Measurements from ENCODE around the gene GREB1. TPM values are rescaled to one million over a fixed set of nuclear protein-coding genes. Genes with fewer than 3 reads are reported as not detected.

GREB1 gene
- total RNA-seq, 1 experiment from 2014 or later: 6.2 TPM

- H3K36me3 ChIP-seq (ENCODE audit: control insufficient read depth in 1 of 2, insufficient read depth in 2 of 2, low read length in 2 of 2): no peaks in the 10 kb centered on the region
- no TSS peak for BruUV-seq (replicated peaks)
- no peak overlapping the region for H3K4me2 ChIP-seq (ENCODE audit: low read length)
- TF ChIP-seq ELF1 (IDR thresholded peaks at IDR 0.05; ENCODE audit: borderline replicate concordance, low read depth): no peak
- no peak for TF ChIP-seq JUND (IDR thresholded peaks at IDR 0.05)
- TF ChIP-seq CBX3 (IDR thresholded peaks at IDR 0.05; ENCODE audit: low read depth): no peak
- no peak for TF ChIP-seq TCF7L2 (IDR thresholded peaks at IDR 0.05; ENCODE audit: borderline replicate concordance, extremely low read depth, insufficient read depth, insufficient read length)
- TF ChIP-seq ZNF274 (IDR thresholded peaks at IDR 0.05; ENCODE audit: low read depth, low read length): no peak
- no peak for TF ChIP-seq EZH2phosphoT487 (IDR thresholded peaks at IDR 0.05; ENCODE audit: borderline replicate concordance)
- TF ChIP-seq ZBTB33 (IDR thresholded peaks at IDR 0.05; ENCODE audit: extremely low read depth, insufficient replicate concordance, low read length): no peak
- no peak for TF ChIP-seq YY1 (IDR thresholded peaks at IDR 0.05; ENCODE audit: extremely low read depth, insufficient replicate concordance, low read depth, low read length)
- H4K20me1 ChIP-seq (ENCODE audit: insufficient read depth): no peaks in the 10 kb centered on the region
- H3K4me1 ChIP-seq (ENCODE audit: control insufficient read depth in 1 of 2, insufficient read depth in 2 of 2, low read length in 2 of 2): peaks cover 9 to 12% of the 10 kb centered on the region in 2 experiments; a peak in 2 of 4 replicates
- no peak overlapping the region for H3K9ac ChIP-seq (ENCODE audit: low read length)
- ATAC-seq (no peak), DNase-seq (ENCODE audit: low read depth, low spot score) (no peak)
- intact Hi-C loops (cut with micrococcal nuclease): loop anchor here (5.0 kb wide), 2 partner anchors 97 to 547 kb away; a partner anchor contains a TSS
- no peaks in the 10 kb centered on the region for H3K27me3 ChIP-seq (ENCODE audit: insufficient read depth, low read length)
- H3K27ac ChIP-seq (ENCODE audit: low read depth, low read length): no peak overlapping the region
- RAD21 ChIA-PET (ENCODE audit: low non-redundant PET in 1 of 2, low total read pairs in 2 of 2, uncharacterized antibody in 2 of 2, unreplicated experiment in 2 of 2): no interaction called here
- no peaks in the 10 kb centered on the region for H3K79me2 ChIP-seq (ENCODE audit: insufficient read depth, low read length)
- POLR2A ChIA-PET: no interaction called here
- CTCF ChIA-PET: interaction anchor here (2.4 kb wide), 1 partner anchor 13 kb away, joined by 14 read pairs; no protein-coding TSS in a partner anchor
- no peaks in the 10 kb centered on the region for H3K9me3 ChIP-seq (ENCODE audit: control insufficient read depth in 1 of 2, insufficient read depth in 1 of 2, low read depth in 1 of 2, low read length in 2 of 2)
- no peak overlapping the region for H3K4me3 ChIP-seq (replicated peaks in 1 of 2; ENCODE audit: low read depth in 1 of 2, low read length in 2 of 2)
- no peaks in the 10 kb centered on the region for H3K9me2 ChIP-seq (ENCODE audit: insufficient read depth)
- H2AFZ ChIP-seq (ENCODE audit: low read depth, low read length, poor library complexity, severe bottlenecking): no peak overlapping the region
Measured at GRCh38 chr2:11679486-11680181, 145.8 kb downstream of the GREB1 start.
